GM12892 (cell line): ENCODE data around the gene EDA.

Source experiments
- POLR2A ChIP-seq: IDR thresholded peaks from 2 replicates; pipeline ENCODE4 v1.6.1; 2011; ENCODE audit warnings: low read depth, low read length, control low read depth
- POLR2AphosphoS5 ChIP-seq: IDR thresholded peaks from 2 replicates; pipeline ENCODE4 v1.6.1; 2011; ENCODE audit warnings: low read depth, low read length, control low read depth
- TAF1 ChIP-seq: IDR thresholded peaks from 2 replicates; pipeline ENCODE4 v1.6.1; 2011; ENCODE audit warnings: low read depth, mild to moderate bottlenecking, control low read depth, low read length, borderline replicate concordance

DNA sequence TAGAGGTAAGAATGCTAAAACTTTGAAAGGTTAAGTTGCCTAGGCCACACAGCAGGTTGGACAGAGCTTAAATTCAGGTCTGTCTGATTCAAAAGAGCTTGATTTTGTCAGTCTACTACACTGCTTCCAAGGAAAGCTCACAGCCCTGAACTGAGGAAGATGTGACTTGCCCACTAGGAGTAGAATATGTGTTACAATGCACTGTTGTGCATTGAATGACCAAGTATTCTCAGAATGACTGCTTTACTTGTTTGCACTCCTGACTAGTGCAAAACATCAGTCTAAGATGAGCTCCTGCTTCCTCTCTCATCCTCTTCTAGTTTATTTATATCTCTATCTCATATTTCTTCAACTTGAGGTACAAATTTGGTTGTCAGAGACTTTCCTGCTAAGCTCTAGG lies 377.6 kb downstream of the EDA start:
- TF ChIP-seq POLR2AphosphoS5 (no peak), POLR2A (no peak), TAF1 (no peak)
